Measurements from ENCODE around the gene MAP7D3.

DNA sequence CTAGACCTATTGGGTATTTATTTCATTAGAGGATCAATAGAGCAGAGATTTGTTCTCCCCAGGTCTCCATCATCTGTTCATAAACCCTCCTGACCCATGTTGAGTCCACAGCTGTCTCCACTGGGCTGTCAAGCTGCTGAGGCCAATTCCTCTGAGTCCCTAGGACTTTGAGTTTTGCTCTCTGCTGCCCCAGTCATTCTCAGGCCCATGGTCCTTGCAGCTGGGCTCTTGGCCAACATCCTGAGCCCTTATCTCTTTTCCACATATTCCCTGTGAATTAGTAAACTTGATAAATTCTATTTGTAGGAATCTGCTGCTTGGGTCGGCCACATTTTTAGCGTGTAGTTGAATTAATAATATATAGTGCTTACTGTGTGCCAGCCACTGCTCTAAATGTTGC is 62.0 kb downstream of the MAP7D3 start:
- no peak for TF ChIP-seq POLR2A (IDR thresholded peaks at IDR 0.05)
- TF ChIP-seq, protein P1, sequence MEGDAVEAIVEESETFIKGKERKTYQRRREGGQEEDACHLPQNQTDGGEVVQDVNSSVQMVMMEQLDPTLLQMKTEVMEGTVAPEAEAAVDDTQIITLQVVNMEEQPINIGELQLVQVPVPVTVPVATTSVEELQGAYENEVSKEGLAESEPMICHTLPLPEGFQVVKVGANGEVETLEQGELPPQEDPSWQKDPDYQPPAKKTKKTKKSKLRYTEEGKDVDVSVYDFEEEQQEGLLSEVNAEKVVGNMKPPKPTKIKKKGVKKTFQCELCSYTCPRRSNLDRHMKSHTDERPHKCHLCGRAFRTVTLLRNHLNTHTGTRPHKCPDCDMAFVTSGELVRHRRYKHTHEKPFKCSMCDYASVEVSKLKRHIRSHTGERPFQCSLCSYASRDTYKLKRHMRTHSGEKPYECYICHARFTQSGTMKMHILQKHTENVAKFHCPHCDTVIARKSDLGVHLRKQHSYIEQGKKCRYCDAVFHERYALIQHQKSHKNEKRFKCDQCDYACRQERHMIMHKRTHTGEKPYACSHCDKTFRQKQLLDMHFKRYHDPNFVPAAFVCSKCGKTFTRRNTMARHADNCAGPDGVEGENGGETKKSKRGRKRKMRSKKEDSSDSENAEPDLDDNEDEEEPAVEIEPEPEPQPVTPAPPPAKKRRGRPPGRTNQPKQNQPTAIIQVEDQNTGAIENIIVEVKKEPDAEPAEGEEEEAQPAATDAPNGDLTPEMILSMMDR (IDR thresholded peaks at IDR 0.05) = no peak
